Activated T-cell treated with anti-CD3 and anti-CD28 coated beads, Interleukin-2, amount 50 U/mL, for 72 hours (primary cell): ENCODE data around the gene TOMM20L. TPM values are rescaled to one million over a fixed set of nuclear protein-coding genes. Genes with fewer than 3 reads are reported as not detected.

Source experiments
- ATAC-seq, 2 donors: fragments of 150-1000 bp; cut with Tn5 transposase; replicated peaks in 1 of 2; 2 replicates each; pipeline ENCODE4 v1.10.0; 2021; ENCODE audit warnings: moderate library complexity in 2 of 2, mild to moderate bottlenecking in 1 of 2
- DNase-seq, 2 donors: peaks; one replicate each; pipeline ENCODE4 v3.0.0; 2021 to 2022; ENCODE audit warnings: mixed read lengths in 1 of 2
- H3K27ac Mint-ChIP-seq: one replicate; pipeline ENCODE4 v1.8.0; 2022; ENCODE audit warnings: mild to moderate bottlenecking, moderate library complexity, mixed read lengths
- H3K27me3 Mint-ChIP-seq: one replicate; pipeline ENCODE4 v1.8.0; 2022; ENCODE audit warnings: low read depth, mixed read lengths
- H3K36me3 Mint-ChIP-seq, 2 donors: one replicate each; pipeline ENCODE4 v1.8.0; 2022; ENCODE audit warnings: mixed read lengths in 2 of 2, mild to moderate bottlenecking in 1 of 2; ENCODE audit not compliant: insufficient read depth in 2 of 2
- H3K4me1 Mint-ChIP-seq: one replicate; pipeline ENCODE4 v1.8.0; 2022; ENCODE audit warnings: low read depth, mixed read lengths
- H3K4me3 Mint-ChIP-seq, 2 donors: one replicate each; pipeline ENCODE4 v1.8.0; 2022; ENCODE audit warnings: mild to moderate bottlenecking in 2 of 2, mixed read lengths in 2 of 2, moderate library complexity in 2 of 2
- H3K9me3 Mint-ChIP-seq, 2 donors: one replicate each; pipeline ENCODE4 v1.8.0; 2022; ENCODE audit warnings: mixed read lengths in 2 of 2
- total RNA-seq, 2 donors: library from RNA; stranded (reverse); gene quantifications; one replicate each; pipeline ENCODE4 v1.2.3, GENCODE V29; 2022

Gene TOMM20L
- total RNA-seq, 2 donors from 2014 or later, result not detected

DNA sequence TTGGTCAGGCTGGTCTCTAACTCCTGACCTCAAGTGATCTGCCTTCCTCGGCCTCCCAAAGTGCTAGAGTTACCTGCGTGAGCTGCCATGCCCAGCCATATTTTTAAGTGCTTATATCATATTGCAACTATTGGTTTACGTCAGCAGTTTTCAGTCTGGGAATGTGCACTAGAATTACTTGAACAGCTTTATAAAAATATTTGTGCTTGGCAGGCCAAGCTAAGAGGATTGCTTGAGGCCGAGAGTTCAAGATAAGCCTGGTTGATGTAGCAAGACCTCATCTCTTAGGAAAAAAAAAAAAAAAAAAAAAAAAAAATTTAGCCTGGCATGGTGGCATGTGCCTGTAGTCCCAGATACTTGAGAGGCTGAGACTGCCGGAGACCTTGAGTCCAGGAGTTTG is 48.9 kb downstream of the TOMM20L start:
- Mint-ChIP-seq H3K4me1 (no peaks in the 10 kb centered on the region), H3K4me3 (no peak overlapping the region), H3K27ac (no peak overlapping the region), H3K36me3 (peaks cover 0 to 13% of the 10 kb centered on the region in 2 donors), H3K27me3 (no peaks in the 10 kb centered on the region), H3K9me3 (no peaks in the 10 kb centered on the region)
- no peak for ATAC-seq
- no peak for DNase-seq

DNA sequence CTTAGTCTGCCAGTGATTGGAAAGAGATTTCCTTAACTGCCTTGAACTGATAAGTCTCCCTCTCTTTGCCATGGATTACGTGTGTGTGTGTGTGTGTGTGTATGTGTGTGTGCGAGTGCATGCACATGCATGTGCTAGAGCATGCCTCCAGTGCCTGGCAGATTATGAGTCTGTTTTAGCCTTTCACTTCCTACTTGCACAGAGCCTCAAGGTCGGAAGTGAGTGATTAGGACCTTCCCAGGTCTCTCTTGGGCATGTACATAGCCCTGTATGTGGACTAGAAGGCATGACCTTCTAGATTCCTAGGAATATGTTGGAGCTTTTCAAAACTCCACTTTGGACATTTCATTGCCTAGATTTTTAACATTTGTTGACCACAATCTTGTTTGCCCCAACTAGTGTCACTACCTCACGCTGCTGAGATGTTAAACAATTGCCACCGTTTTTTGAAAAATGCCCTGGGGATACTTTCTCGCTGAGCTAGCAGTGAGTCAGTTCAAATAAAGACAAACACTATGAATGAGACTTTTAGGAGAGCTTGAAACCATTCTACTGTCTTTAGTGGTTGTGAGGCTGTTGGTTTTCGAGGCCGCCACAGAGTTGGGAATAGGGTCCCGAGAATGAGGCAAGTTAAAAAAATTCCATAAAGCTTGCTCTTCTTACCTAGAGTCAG is 60.0 kb downstream of the TOMM20L start:
- DNase-seq (no peak), ATAC-seq (no peak)
- no peaks in the 10 kb centered on the region for H3K4me1 Mint-ChIP-seq
- no peak overlapping the region for H3K27ac Mint-ChIP-seq
- H3K36me3 Mint-ChIP-seq, result peaks cover 9 to 28% of the 10 kb centered on the region in 2 donors
- no peaks in the 10 kb centered on the region for H3K9me3 Mint-ChIP-seq
- no peak overlapping the region for H3K4me3 Mint-ChIP-seq
- no peaks in the 10 kb centered on the region for H3K27me3 Mint-ChIP-seq

Other genes starting within 250 kb of the TOMM20L start
- gene ARMH4, start 243.7 kb upstream of the TOMM20L start, total RNA-seq, result not detected
- gene ACTR10, start 195.8 kb upstream of the TOMM20L start, total RNA-seq, result 10 to 100 TPM; 44.6 to 47.0 TPM
- gene PSMA3, start 151.1 kb upstream of the TOMM20L start, total RNA-seq, result 100 to 1,000 TPM; 177 to 194 TPM
- 10 to 100 TPM; 33.9 to 42.2 TPM for gene ARID4A, start 97.4 kb upstream of the TOMM20L start, total RNA-seq
- 10 to 100 TPM; 70.6 to 93.5 TPM for gene TIMM9, start 31.6 kb downstream of the TOMM20L start, total RNA-seq
- 10 to 100 TPM; 44.7 to 53.9 TPM for gene KIAA0586, start 31.8 kb downstream of the TOMM20L start, total RNA-seq
- gene DACT1, start 242.0 kb downstream of the TOMM20L start, total RNA-seq, result 10 to 100 TPM; 11.3 to 15.1 TPM